Measurements from ENCODE around the gene FMN1.

The FMN1 gene

DNA sequence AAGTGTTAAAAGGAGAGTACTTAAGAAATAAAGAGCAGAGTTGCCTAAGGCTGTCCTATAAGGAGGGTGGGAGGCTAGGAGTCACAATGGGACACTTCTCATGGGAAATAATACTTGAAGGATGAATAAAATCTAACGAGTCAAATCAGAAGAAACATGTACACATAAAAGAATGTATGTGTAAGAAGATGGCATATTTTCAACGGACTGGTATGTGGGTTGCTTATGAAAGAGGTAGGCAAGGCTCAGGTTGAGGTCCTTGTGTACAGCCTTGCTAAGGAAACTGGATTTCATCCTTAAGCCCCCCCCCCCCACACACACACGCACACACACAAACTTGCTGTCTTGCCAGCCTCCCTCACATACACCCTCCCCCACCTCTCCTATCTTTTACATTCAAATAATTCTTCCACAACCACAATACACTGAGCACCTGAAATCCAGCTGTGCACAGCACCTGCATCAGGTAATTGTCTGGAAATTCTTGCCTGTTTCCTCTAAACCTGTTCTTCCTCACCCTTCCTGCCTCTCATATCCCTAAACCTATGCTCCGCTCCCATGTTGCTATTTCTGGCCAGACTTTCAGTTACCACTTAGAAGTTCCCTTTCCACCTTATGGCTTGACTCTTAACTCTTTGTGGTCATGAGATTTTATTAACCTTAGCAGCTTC is 79.2 kb downstream of the FMN1 start:
- no peaks in the 10 kb centered on the region for H3K36me3 ChIP-seq (ENCODE audit: insufficient read depth, low read length)
- no peak overlapping the region for H3K27ac ChIP-seq
- H3K4me3 ChIP-seq = no peak overlapping the region
- no peaks in the 10 kb centered on the region for H3K9me3 ChIP-seq (ENCODE audit: low read depth, low read length)
- no peak for DNase-seq (ENCODE audit: low read depth, low spot score)
- TF ChIP-seq FOXP2 (optimal IDR thresholded peaks at IDR 0.05; ENCODE audit: control extremely low read depth, extremely low read length, insufficient read depth) (no peak), POLR2AphosphoS5 (IDR thresholded peaks at IDR 0.05; ENCODE audit: borderline replicate concordance, low read depth, low read length) (no peak), EZH2 (IDR thresholded peaks at IDR 0.05) (no peak)
- no peak overlapping the region for H3K9ac ChIP-seq (ENCODE audit: insufficient read length)

DNA sequence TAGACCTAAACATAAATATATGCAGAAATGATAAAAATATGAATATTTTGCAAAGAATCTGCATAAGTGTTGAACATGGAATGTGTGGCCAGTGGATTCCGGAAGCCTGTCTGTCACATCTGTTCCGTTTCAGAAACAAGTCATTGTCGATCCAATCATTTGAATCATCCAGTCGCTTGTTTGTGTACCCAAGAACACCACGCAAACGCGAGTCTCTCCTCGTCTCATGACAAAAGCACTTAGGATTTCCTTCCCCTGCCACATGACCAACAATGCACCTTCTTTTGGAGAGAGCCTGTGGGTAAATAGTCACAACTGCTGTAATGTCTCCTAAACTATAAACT is 80.2 kb downstream of the FMN1 start:
- no peak for DNase-seq (ENCODE audit: low read depth, low spot score)
- H3K36me3 ChIP-seq (ENCODE audit: insufficient read depth, low read length) = no peaks in the 10 kb centered on the region
- H3K4me3 ChIP-seq = no peak overlapping the region
- no peak for TF ChIP-seq FOXP2 (optimal IDR thresholded peaks at IDR 0.05; ENCODE audit: control extremely low read depth, extremely low read length, insufficient read depth)
- TF ChIP-seq EZH2 (IDR thresholded peaks at IDR 0.05) = no peak
- no peak for TF ChIP-seq POLR2AphosphoS5 (IDR thresholded peaks at IDR 0.05; ENCODE audit: borderline replicate concordance, low read depth, low read length)
- no peak overlapping the region for H3K27ac ChIP-seq
- H3K9ac ChIP-seq (ENCODE audit: insufficient read length) = no peak overlapping the region
- H3K9me3 ChIP-seq (ENCODE audit: low read depth, low read length) = no peaks in the 10 kb centered on the region

DNA sequence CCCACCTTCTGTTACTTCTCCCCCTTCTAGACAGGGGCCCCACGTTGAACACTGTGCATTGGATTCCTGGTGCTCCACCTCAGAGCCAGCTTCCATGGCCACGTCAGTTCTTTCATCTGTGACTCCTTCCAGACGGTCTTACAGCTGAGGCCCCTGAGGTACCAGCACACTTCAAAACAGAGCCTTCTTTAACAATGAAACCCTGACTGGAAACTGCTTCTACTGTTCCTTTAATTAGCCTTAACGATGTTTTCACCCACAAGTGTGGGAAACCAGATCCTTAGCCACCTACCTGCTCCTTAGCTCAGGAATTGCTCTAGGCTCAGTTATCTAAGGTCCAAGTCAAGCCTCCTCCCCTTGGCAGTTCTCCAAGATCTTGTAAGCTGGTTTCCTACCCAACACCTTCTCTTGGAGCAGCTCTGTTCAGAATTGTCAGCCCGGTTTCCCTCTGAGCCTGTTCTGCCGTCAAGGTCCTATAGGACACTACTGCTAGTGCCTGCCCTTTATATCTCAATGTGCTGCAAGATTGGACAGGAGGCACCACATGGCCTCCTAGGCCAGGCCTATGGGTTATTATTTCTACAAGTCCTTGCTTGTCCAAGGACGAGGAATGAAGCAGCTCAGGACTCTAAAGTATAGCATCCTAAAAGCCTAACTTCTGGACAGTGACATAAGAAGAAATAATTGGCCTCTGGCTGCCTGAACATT is 80.7 kb downstream of the FMN1 start:
- H3K9ac ChIP-seq (ENCODE audit: insufficient read length) = no peak overlapping the region
- TF ChIP-seq FOXP2 (optimal IDR thresholded peaks at IDR 0.05; ENCODE audit: control extremely low read depth, extremely low read length, insufficient read depth) (no peak), POLR2AphosphoS5 (IDR thresholded peaks at IDR 0.05; ENCODE audit: borderline replicate concordance, low read depth, low read length) (no peak), EZH2 (IDR thresholded peaks at IDR 0.05) (no peak)
- DNase-seq (ENCODE audit: low read depth, low spot score) = no peak
- no peaks in the 10 kb centered on the region for H3K36me3 ChIP-seq (ENCODE audit: insufficient read depth, low read length)
- H3K4me3 ChIP-seq = no peak overlapping the region
- H3K9me3 ChIP-seq (ENCODE audit: low read depth, low read length) = no peaks in the 10 kb centered on the region
- H3K27ac ChIP-seq = no peak overlapping the region

DNA sequence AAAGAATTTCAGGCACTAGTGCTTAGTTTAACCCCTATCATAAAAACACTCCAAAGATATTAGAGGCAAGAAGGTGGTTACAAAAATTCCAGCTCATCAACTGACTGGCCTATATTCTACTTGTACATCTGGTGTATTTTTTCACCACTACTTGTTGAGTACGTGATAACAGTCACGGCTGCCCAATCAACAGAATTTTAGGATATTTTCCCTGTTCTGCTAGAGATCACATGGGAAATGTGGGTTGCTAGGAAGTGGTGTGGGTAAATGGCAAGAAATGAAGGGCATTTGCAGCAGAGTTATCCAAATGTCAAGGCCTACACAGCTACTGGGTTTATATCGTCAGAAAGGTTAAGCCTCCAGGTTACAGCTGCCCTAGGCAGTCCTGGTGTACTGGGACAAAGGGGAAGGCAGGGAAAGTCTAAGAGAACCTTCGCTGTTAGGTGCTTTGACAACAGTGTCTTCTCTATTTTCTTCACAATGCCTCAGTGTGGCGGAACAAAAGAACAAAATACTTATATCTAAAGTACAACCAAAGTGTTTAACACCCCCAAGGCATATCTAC is 81.9 kb downstream of the FMN1 start:
- no peak for TF ChIP-seq FOXP2 (optimal IDR thresholded peaks at IDR 0.05; ENCODE audit: control extremely low read depth, extremely low read length, insufficient read depth)
- no peak for TF ChIP-seq EZH2 (IDR thresholded peaks at IDR 0.05)
- no peak for TF ChIP-seq POLR2AphosphoS5 (IDR thresholded peaks at IDR 0.05; ENCODE audit: borderline replicate concordance, low read depth, low read length)
- H3K4me3 ChIP-seq = no peak overlapping the region
- no peaks in the 10 kb centered on the region for H3K9me3 ChIP-seq (ENCODE audit: low read depth, low read length)
- no peaks in the 10 kb centered on the region for H3K36me3 ChIP-seq (ENCODE audit: insufficient read depth, low read length)
- no peak overlapping the region for H3K9ac ChIP-seq (ENCODE audit: insufficient read length)
- no peak overlapping the region for H3K27ac ChIP-seq
- DNase-seq (ENCODE audit: low read depth, low spot score) = no peak

DNA sequence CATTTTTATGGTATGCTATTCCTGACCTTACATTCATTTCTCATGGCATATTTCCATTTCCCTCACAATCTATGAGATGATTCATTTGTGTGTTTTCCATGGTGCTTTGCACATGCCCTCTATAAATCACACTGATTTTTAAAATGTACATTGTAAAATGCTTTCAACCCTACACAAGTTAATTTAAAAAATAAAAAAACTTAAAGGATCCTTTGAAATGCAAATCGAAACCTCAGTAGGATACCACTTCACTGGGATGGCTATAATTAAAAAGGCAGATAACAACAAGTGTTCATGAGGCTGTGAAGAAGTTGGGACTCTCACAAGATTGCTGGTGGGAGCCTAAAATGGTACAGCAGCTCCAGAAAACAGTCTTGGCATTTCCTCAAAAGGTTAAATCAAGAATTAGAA is 83.5 kb downstream of the FMN1 start:
- Histone ChIP-seq H3K27ac (no peak overlapping the region), H3K36me3 (ENCODE audit: insufficient read depth, low read length) (no peaks in the 10 kb centered on the region), H3K9me3 (ENCODE audit: low read depth, low read length) (no peaks in the 10 kb centered on the region), H3K9ac (ENCODE audit: insufficient read length) (no peak overlapping the region), H3K4me3 (no peak overlapping the region)
- DNase-seq (ENCODE audit: low read depth, low spot score) = no peak
- TF ChIP-seq EZH2 (IDR thresholded peaks at IDR 0.05) (no peak), POLR2AphosphoS5 (IDR thresholded peaks at IDR 0.05; ENCODE audit: borderline replicate concordance, low read depth, low read length) (no peak), FOXP2 (optimal IDR thresholded peaks at IDR 0.05; ENCODE audit: control extremely low read depth, extremely low read length, insufficient read depth) (no peak)

DNA sequence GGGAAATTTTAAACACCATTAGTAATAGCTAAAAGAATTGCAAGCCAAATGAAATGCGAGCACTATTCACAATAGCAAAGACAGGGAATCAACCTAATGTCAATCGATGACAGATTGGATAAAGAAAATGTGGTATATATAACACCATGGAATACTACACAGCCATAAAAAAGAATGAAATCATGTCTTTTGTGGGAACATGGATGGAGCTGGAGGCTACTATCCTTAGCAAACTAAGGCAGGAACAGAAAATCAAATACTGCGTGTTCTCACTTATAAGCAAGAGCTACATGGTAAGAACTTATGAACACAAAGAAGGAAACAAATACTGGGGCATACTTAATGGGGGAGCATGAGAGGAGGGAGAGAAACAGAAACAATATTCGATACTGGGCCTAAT is 85.2 kb downstream of the FMN1 start:
- no peak overlapping the region for H3K27ac ChIP-seq
- TF ChIP-seq EZH2 (IDR thresholded peaks at IDR 0.05) (no peak), POLR2AphosphoS5 (IDR thresholded peaks at IDR 0.05; ENCODE audit: borderline replicate concordance, low read depth, low read length) (no peak), FOXP2 (optimal IDR thresholded peaks at IDR 0.05; ENCODE audit: control extremely low read depth, extremely low read length, insufficient read depth) (no peak)

DNA sequence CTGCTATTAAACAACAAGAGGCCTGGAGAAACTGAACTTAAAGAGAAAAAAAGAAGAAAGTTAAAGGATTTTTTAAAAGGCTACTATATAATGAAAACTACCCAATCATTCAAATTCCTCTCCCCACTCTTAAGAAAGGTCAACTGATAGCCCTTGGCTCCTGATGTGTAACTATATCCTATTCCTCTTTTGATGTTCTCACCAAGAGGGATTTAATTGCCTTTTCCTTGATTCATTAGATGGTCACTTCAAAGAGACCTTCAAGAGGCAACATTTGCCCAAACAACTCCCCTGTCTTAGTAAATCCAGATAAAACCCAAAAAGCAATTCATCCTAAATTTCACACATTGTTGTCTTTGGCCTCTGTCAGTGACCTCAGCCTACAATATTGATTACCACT is 86.0 kb downstream of the FMN1 start:
- Histone ChIP-seq H3K36me3 (ENCODE audit: insufficient read depth, low read length) (no peaks in the 10 kb centered on the region), H3K4me3 (no peak overlapping the region), H3K9me3 (ENCODE audit: low read depth, low read length) (no peaks in the 10 kb centered on the region), H3K27ac (no peak overlapping the region), H3K9ac (ENCODE audit: insufficient read length) (no peak overlapping the region)
- no peak for DNase-seq (ENCODE audit: low read depth, low spot score)
- no peak for TF ChIP-seq EZH2 (IDR thresholded peaks at IDR 0.05)
- no peak for TF ChIP-seq FOXP2 (optimal IDR thresholded peaks at IDR 0.05; ENCODE audit: control extremely low read depth, extremely low read length, insufficient read depth)
- no peak for TF ChIP-seq POLR2AphosphoS5 (IDR thresholded peaks at IDR 0.05; ENCODE audit: borderline replicate concordance, low read depth, low read length)

More for the DNA sequence above, 85.2 kb downstream of the FMN1 start:
- no peak overlapping the region for H3K4me3 ChIP-seq
- no peak for DNase-seq (ENCODE audit: low read depth, low spot score)
- no peaks in the 10 kb centered on the region for H3K9me3 ChIP-seq (ENCODE audit: low read depth, low read length)
- H3K9ac ChIP-seq (ENCODE audit: insufficient read length) = no peak overlapping the region
- H3K36me3 ChIP-seq (ENCODE audit: insufficient read depth, low read length) = no peaks in the 10 kb centered on the region

DNA sequence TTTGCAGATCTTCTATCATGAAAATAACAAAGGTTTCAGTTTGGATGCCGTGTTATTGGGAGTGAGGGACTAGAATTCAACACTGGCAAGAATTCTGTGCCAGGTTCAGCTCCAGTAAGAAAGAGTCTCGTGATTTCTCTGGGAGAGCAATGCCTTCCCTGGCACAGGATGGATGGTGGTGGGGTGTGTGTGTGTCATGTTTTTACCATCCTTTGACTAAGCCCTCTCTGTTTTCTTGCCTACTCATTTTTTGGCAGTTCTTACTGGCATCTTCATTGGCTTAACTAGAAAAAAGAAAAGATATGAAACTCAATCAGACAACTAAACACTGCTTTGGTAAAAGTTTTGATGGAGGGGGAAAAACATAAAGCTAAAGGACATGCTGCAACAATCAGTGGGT is 86.6 kb downstream of the FMN1 start:
- TF ChIP-seq EZH2 (IDR thresholded peaks at IDR 0.05) = no peak
- no peak for TF ChIP-seq POLR2AphosphoS5 (IDR thresholded peaks at IDR 0.05; ENCODE audit: borderline replicate concordance, low read depth, low read length)
- TF ChIP-seq FOXP2 (optimal IDR thresholded peaks at IDR 0.05; ENCODE audit: control extremely low read depth, extremely low read length, insufficient read depth) = no peak
- no peak overlapping the region for H3K9ac ChIP-seq (ENCODE audit: insufficient read length)
- no peak for DNase-seq (ENCODE audit: low read depth, low spot score)
- no peak overlapping the region for H3K4me3 ChIP-seq
- no peaks in the 10 kb centered on the region for H3K36me3 ChIP-seq (ENCODE audit: insufficient read depth, low read length)
- no peak overlapping the region for H3K27ac ChIP-seq
- H3K9me3 ChIP-seq (ENCODE audit: low read depth, low read length) = no peaks in the 10 kb centered on the region

All from SK-N-MC (cell line).